Peyer's patch (tissue), 4 donors: ENCODE results near the gene ATP8A1. TPM values are rescaled to one million over a fixed set of nuclear protein-coding genes. Genes with fewer than 3 reads are reported as not detected.
"Not testable (repeated sequence)": the region's sequence is repeated elsewhere in the genome, so short reads cannot be mapped to it uniquely, and the experiment has no call there.

Experiments
- DNase-seq, 3 donors: peaks; one replicate each; pipeline ENCODE4 v3.0.0-alpha.2; 2017 to 2019
- H3K27ac ChIP-seq, 4 donors: fragments of 200-600 bp; sonication (generic); one replicate each; pipeline ENCODE4 v1.5.1; 2016 to 2019
- H3K27me3 ChIP-seq, 2 donors: fragments of 200-600 bp; sonication (generic); one replicate each; pipeline ENCODE4 v1.5.1; 2019
- H3K36me3 ChIP-seq, 3 donors: fragments of 200-600 bp; sonication (generic); one replicate each; pipeline ENCODE4 v1.5.1; 2016 to 2019
- H3K4me1 ChIP-seq, 4 donors: fragments of 200-600 bp; sonication (generic); one replicate each; pipeline ENCODE4 v1.5.1; 2016 to 2019
- H3K4me3 ChIP-seq, 4 donors: fragments of 200-600 bp; sonication (generic); 1 replicate in 3 of 4; 2 replicates in 1 of 4; pipeline ENCODE4 v1.5.1; 2016 to 2019; ENCODE audit warnings: mild to moderate bottlenecking in 1 of 4
- H3K9me3 ChIP-seq, 4 donors: fragments of 200-600 bp; sonication (generic); one replicate each; pipeline ENCODE4 v1.5.1; 2016 to 2019; ENCODE audit warnings: mild to moderate bottlenecking in 1 of 4
- CTCF ChIP-seq, 6 experiments: fragments of 450-650 bp in 4 of 6; fragments of 200-600 bp in 2 of 6; sonication (generic) in 1 of 6; IDR thresholded peaks; one replicate each; pipeline ENCODE4 v1.5.1; 2017 to 2019; ENCODE audit warnings: antibody characterized with exemption in 6 of 6, mild to moderate bottlenecking in 3 of 6, moderate library complexity in 1 of 6
- POLR2A ChIP-seq, 2 donors: fragments of 450-650 bp; IDR thresholded peaks; one replicate each; pipeline ENCODE4 v1.5.1; 2017; ENCODE audit warnings: antibody characterized with exemption in 2 of 2, mild to moderate bottlenecking in 2 of 2, moderate library complexity in 2 of 2
- total RNA-seq, 4 donors: library from RNA; depleted of rRNA; stranded (reverse); fragments of >200 nt; gene quantifications; one replicate each; pipeline ENCODE4 v1.1.0, GENCODE V29; 2016

ATP8A1 gene
- total RNA-seq, 4 donors from 2014 or later = 71.0 to 172 (median 158) TPM

GRCh38 chr4:42492962-42493361, 163.9 kb downstream of the ATP8A1 start:
- H3K36me3 ChIP-seq = no peaks in the 10 kb centered on the region
- H3K9me3 ChIP-seq = no peaks in the 10 kb centered on the region
- H3K4me1 ChIP-seq = no peaks in the 10 kb centered on the region
- no peaks in the 10 kb centered on the region for H3K27me3 ChIP-seq
- TF ChIP-seq POLR2A (IDR thresholded peaks at IDR 0.05) (no peak), CTCF (IDR thresholded peaks at IDR 0.05) (no peak)
- H3K4me3 ChIP-seq = no peak overlapping the region
- H3K27ac ChIP-seq = no peak overlapping the region
- no peak for DNase-seq

GRCh38 chr4:42490015-42490414, 166.9 kb downstream of the ATP8A1 start:
- TF ChIP-seq POLR2A (IDR thresholded peaks at IDR 0.05) = no peak
- no peak for TF ChIP-seq CTCF (IDR thresholded peaks at IDR 0.05)
- Histone ChIP-seq H3K27ac (no peak overlapping the region), H3K36me3 (no peaks in the 10 kb centered on the region), H3K9me3 (no peaks in the 10 kb centered on the region), H3K4me3 (no peak overlapping the region), H3K27me3 (no peaks in the 10 kb centered on the region), H3K4me1 (no peaks in the 10 kb centered on the region)
- DNase-seq = no peak

GRCh38 chr4:42489095-42489494, 167.8 kb downstream of the ATP8A1 start:
- Histone ChIP-seq H3K4me1 (no peaks in the 10 kb centered on the region), H3K36me3 (no peaks in the 10 kb centered on the region)
- no peak for DNase-seq

GRCh38 chr4:42488554-42488953, 168.4 kb downstream of the ATP8A1 start:
- TF ChIP-seq POLR2A (IDR thresholded peaks at IDR 0.05) (no peak), CTCF (IDR thresholded peaks at IDR 0.05) (no peak)
- no peaks in the 10 kb centered on the region for H3K4me1 ChIP-seq
- DNase-seq = no peak
- no peak overlapping the region for H3K27ac ChIP-seq
- no peaks in the 10 kb centered on the region for H3K9me3 ChIP-seq
- H3K4me3 ChIP-seq = no peak overlapping the region
- H3K36me3 ChIP-seq = no peaks in the 10 kb centered on the region
- no peaks in the 10 kb centered on the region for H3K27me3 ChIP-seq

More at GRCh38 chr4:42489095-42489494, 167.8 kb downstream of the ATP8A1 start:
- Histone ChIP-seq H3K27ac (no peak overlapping the region), H3K9me3 (no peaks in the 10 kb centered on the region), H3K27me3 (no peaks in the 10 kb centered on the region), H3K4me3 (no peak overlapping the region)
- TF ChIP-seq POLR2A (IDR thresholded peaks at IDR 0.05) (no peak), CTCF (IDR thresholded peaks at IDR 0.05) (no peak)

GRCh38 chr4:42488114-42488513, 168.8 kb downstream of the ATP8A1 start:
- Histone ChIP-seq H3K4me1 (no peaks in the 10 kb centered on the region), H3K27me3 (no peaks in the 10 kb centered on the region), H3K36me3 (no peaks in the 10 kb centered on the region), H3K27ac (no peak overlapping the region), H3K4me3 (no peak overlapping the region), H3K9me3 (no peaks in the 10 kb centered on the region)
- no peak for DNase-seq
- TF ChIP-seq CTCF (IDR thresholded peaks at IDR 0.05) (no peak), POLR2A (IDR thresholded peaks at IDR 0.05) (no peak)

GRCh38 chr4:42487230-42487629, 169.7 kb downstream of the ATP8A1 start:
- H3K9me3 ChIP-seq = no peaks in the 10 kb centered on the region
- H3K4me3 ChIP-seq = no peak overlapping the region
- DNase-seq = no peak
- H3K27me3 ChIP-seq = no peaks in the 10 kb centered on the region
- no peaks in the 10 kb centered on the region for H3K36me3 ChIP-seq
- no peak for TF ChIP-seq POLR2A (IDR thresholded peaks at IDR 0.05)
- no peak for TF ChIP-seq CTCF (IDR thresholded peaks at IDR 0.05)
- H3K27ac ChIP-seq = no peak overlapping the region
- H3K4me1 ChIP-seq = no peaks in the 10 kb centered on the region

- H3K4me1 ChIP-seq, DNase-seq, H3K27me3 ChIP-seq, H3K36me3 ChIP-seq, H3K27ac ChIP-seq, H3K9me3 ChIP-seq, H3K4me3 ChIP-seq: not testable (repeated sequence)
Measured at GRCh38 chr4:42486156-42486555, 170.7 kb downstream of the ATP8A1 start.
